SJCRH30 (cell line): Measurements from ENCODE around the gene SKOR2. TPM values are rescaled to one million over a fixed set of nuclear protein-coding genes. Genes with fewer than 3 reads are reported as not detected.

Experiments
- total RNA-seq: library from RNA; depleted of rRNA; stranded (reverse); fragments of >200 nt; shearing (Covaris generic); gene quantifications from 2 replicates; pipeline ENCODE4 v1.2.3, GENCODE V29; 2014; rRNA removed

SKOR2 gene
- total RNA-seq, 1 experiment from 2014 or later: not detected

Other genes with a start within 250 kb of the SKOR2 start
- 0.06 TPM in 1 of 2 replicates, not detected in the other for gene ELOA2, start 216.0 kb downstream of the SKOR2 start, total RNA-seq
- 14.7 and 20.2 TPM in 2 replicates for gene HDHD2, start 101.2 kb downstream of the SKOR2 start, total RNA-seq
- 26.3 and 26.4 TPM in 2 replicates for gene IER3IP1, start 75.3 kb downstream of the SKOR2 start, total RNA-seq